ENCODE measurements around the gene MED13. TPM values are rescaled to one million over a fixed set of nuclear protein-coding genes. Genes with fewer than 3 reads are reported as not detected.

The MED13 gene
- total RNA-seq, 1 donor from 2014 or later: 83.7 TPM

DNA sequence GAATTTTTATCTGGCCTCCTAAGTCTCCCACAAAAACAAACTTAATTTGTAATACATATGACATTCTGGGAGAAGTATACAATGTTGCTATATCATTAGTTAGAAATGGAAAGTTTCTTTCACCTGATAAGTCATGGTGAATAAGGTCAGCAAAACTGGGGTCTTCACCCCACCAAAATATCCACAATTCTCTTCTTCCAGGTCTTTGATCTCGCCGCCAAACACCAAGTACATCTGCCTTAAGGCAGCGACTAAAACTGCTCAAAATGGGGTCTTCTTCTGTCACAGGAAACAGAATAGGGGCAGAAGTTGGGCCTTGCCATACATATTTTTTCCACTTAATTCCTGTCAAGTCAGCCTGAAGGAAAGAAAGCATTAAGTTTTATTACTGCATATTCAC, 2.1 kb downstream of the MED13 start:
- H3K9me3 Mint-ChIP-seq (ENCODE audit: low read depth): no peaks in the 10 kb centered on the region
- H3K36me3 Mint-ChIP-seq (ENCODE audit: insufficient read depth): peaks cover 14% of the 10 kb centered on the region
- TF ChIP-seq, protein P1, sequence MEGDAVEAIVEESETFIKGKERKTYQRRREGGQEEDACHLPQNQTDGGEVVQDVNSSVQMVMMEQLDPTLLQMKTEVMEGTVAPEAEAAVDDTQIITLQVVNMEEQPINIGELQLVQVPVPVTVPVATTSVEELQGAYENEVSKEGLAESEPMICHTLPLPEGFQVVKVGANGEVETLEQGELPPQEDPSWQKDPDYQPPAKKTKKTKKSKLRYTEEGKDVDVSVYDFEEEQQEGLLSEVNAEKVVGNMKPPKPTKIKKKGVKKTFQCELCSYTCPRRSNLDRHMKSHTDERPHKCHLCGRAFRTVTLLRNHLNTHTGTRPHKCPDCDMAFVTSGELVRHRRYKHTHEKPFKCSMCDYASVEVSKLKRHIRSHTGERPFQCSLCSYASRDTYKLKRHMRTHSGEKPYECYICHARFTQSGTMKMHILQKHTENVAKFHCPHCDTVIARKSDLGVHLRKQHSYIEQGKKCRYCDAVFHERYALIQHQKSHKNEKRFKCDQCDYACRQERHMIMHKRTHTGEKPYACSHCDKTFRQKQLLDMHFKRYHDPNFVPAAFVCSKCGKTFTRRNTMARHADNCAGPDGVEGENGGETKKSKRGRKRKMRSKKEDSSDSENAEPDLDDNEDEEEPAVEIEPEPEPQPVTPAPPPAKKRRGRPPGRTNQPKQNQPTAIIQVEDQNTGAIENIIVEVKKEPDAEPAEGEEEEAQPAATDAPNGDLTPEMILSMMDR (IDR thresholded peaks at IDR 0.05; ENCODE audit: unreplicated experiment): no peak
- no peak for DNase-seq (ENCODE audit: low spot score, unreplicated experiment)
- peaks cover 51% of the 10 kb centered on the region for H3K4me1 Mint-ChIP-seq (ENCODE audit: low read depth)
- no peaks in the 10 kb centered on the region for H3K27me3 Mint-ChIP-seq
- H3K4me3 Mint-ChIP-seq (ENCODE audit: low read depth): peak overlapping the region; percentile 96
- no peak overlapping the region for H3K27ac Mint-ChIP-seq

DNA sequence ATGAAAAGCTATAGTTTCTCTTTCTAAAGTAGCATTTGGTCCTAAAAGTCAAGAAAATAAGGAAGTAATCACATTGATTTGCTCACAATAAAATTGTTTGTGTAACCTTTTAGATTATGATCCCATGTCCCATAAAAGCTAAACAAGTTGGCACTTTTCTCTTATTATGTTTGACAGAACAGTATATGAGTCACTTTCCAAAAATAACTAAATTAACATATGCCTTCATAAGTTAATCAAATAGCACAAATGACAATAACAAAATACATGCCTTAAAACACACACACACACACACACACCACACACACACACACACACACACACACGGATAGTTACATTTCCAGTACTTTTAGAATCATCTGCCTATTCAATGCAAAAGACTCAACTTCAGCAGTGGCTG, 2.8 kb downstream of the MED13 start:
- H3K27ac Mint-ChIP-seq: peak overlapping the region; percentile 70
- no peak for DNase-seq (ENCODE audit: low spot score, unreplicated experiment)
- peaks cover 55% of the 10 kb centered on the region for H3K4me1 Mint-ChIP-seq (ENCODE audit: low read depth)
- H3K36me3 Mint-ChIP-seq (ENCODE audit: insufficient read depth): peaks cover 15% of the 10 kb centered on the region
- H3K27me3 Mint-ChIP-seq: no peaks in the 10 kb centered on the region
- H3K9me3 Mint-ChIP-seq (ENCODE audit: low read depth): no peaks in the 10 kb centered on the region
- H3K4me3 Mint-ChIP-seq (ENCODE audit: low read depth): peak overlapping the region; percentile 96
- TF ChIP-seq, protein P1 (IDR thresholded peaks at IDR 0.05; ENCODE audit: unreplicated experiment): no peak

DNA sequence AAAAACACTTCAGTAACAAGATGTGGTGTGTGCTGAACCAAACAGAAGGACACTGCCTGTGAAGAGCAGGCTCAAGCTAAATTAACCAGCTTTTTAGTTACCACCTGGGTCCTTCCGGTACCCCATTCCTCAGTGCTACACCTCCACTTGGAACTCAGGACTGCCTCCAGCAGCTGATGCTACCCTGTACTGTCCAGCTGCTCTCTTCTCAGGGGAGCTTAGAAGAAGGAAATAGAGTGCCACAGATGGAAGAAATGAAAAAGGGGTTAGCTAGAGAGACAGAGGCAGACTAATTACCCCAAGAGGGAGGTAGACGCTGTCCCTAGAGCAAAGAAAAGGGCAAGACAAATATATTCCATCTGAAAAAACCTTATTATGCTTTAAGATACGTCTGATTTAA, 5.7 kb downstream of the MED13 start:
- Mint-ChIP-seq H3K4me1 (ENCODE audit: low read depth) (peaks cover 49% of the 10 kb centered on the region), H3K9me3 (ENCODE audit: low read depth) (no peaks in the 10 kb centered on the region), H3K27me3 (no peaks in the 10 kb centered on the region), H3K36me3 (ENCODE audit: insufficient read depth) (peaks cover 15% of the 10 kb centered on the region), H3K4me3 (ENCODE audit: low read depth) (peak overlapping the region; percentile 11), H3K27ac (peak overlapping the region; percentile 40)
- TF ChIP-seq, protein P1 (IDR thresholded peaks at IDR 0.05; ENCODE audit: unreplicated experiment): no peak
- DNase-seq (ENCODE audit: low spot score, unreplicated experiment): no peak

DNA sequence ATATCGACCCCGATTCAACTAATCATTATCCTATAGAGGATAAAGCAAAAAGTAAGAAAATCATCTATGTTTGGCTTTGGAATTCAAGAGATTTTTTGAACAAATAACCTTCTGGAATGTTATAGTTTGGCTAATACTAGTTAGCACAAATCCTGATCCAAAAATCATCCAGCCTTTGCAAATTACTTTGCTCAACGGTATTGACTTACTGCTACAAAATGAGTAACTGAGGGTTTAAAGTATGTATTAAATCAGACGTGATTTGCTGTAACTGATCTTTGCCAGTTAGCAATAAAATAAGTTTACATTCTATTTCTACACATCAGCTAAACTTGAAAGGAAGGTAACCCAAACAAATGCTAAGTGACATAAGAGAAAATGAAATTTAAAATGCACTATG, 6.5 kb downstream of the MED13 start:
- Mint-ChIP-seq H3K27me3 (no peaks in the 10 kb centered on the region), H3K27ac (peak overlapping the region; percentile 67), H3K36me3 (ENCODE audit: insufficient read depth) (peaks cover 15% of the 10 kb centered on the region), H3K9me3 (ENCODE audit: low read depth) (no peaks in the 10 kb centered on the region), H3K4me3 (ENCODE audit: low read depth) (no peak overlapping the region), H3K4me1 (ENCODE audit: low read depth) (peaks cover 43% of the 10 kb centered on the region)
- TF ChIP-seq, protein P1 (IDR thresholded peaks at IDR 0.05; ENCODE audit: unreplicated experiment): no peak
- DNase-seq (ENCODE audit: low spot score, unreplicated experiment): no peak

DNA sequence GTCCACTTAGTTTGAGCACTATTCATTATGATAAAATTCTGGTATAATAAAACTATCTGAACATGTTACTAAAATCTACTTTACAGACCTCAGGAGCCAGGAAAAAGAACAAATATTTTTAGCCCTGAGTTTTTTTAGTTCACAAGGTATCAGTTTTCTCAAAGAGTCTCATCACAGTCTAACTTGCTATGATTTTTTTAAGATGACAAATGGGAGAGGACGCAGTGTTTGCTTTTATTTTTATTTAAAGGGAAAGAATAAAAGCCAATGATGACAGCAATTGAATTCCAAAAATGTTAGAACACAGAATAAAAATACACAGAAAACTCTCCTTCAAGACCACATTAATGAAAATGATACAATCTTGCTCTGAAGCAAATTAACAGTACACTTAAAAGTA, 7.4 kb downstream of the MED13 start:
- Mint-ChIP-seq H3K9me3 (ENCODE audit: low read depth) (no peaks in the 10 kb centered on the region), H3K27ac (peak overlapping the region; percentile 84), H3K4me1 (ENCODE audit: low read depth) (peaks cover 38% of the 10 kb centered on the region), H3K4me3 (ENCODE audit: low read depth) (no peak overlapping the region), H3K27me3 (no peaks in the 10 kb centered on the region), H3K36me3 (ENCODE audit: insufficient read depth) (peaks cover 15% of the 10 kb centered on the region)
- no peak for DNase-seq (ENCODE audit: low spot score, unreplicated experiment)
- TF ChIP-seq, protein P1 (IDR thresholded peaks at IDR 0.05; ENCODE audit: unreplicated experiment): no peak
